Measurements from ENCODE around the gene SGCD.

The SGCD gene

GRCh38 chr5:156401804-156402203, 74.8 kb downstream of the SGCD start:
- DNase-seq (ENCODE audit: low spot score): no peak

- DNase-seq (ENCODE audit: low spot score): no peak
These were observed 75.5 kb downstream of the SGCD start for GRCh38 chr5:156402387-156402921.

DNA sequence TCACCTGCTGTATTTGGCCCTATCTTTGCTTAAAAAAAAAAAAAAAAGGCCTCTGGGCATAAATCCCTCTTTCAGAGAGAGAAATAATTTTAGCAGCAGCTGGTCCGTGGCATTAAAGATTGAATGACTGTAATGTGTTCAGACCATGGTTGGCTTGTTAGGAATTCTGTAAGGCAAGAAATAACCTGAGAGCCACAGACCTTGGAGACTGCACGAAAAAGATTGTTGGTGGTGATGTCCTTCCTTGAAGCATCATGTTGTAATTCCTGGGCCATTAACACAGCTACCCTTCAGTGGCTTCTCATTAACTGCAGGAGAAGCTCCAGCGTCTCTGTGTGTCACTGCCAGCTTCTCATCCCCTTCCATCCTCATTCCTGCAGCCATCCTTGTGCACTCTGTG, 79.0 kb downstream of the SGCD start:
- no peak for DNase-seq (ENCODE audit: low spot score)

DNA sequence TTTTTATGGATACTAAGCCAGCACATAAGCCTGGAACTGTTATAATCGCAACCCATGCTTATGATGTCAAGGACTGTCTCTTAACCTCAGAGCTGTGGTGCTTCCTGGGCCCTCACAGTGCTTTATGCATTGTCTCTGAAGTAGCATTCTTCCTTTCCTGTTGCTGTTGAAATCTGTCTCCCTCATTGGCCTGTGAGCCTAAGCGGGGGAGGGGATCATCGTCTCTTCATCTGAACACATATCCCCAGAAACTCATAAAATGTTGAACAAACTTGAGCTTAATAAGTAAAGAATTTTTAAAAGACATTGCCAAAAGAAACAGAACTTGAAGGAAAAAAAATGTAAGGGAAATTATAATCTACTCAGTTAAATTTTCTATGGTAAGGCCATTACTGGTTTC, 80.3 kb downstream of the SGCD start:
- DNase-seq (ENCODE audit: low spot score): no peak

DNA sequence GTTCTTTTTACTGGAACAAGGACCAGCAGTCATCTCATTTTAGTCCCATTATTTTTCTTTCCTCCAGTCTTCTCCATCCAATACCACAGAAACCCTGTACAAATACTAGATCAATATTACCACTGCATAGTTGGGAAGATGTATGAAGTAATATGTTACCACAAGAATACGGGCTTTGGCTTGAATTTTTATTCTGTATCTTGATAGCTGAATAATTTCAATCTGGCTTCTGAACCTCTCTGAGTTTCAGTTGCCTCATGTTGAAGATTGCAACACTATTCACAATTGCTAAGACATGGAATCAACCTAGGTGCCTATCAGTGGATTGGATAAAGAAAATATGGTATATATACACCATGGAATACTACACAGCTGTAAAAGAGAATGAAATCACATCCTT, 82.9 kb downstream of the SGCD start:
- DNase-seq (ENCODE audit: low spot score): no peak

DNA sequence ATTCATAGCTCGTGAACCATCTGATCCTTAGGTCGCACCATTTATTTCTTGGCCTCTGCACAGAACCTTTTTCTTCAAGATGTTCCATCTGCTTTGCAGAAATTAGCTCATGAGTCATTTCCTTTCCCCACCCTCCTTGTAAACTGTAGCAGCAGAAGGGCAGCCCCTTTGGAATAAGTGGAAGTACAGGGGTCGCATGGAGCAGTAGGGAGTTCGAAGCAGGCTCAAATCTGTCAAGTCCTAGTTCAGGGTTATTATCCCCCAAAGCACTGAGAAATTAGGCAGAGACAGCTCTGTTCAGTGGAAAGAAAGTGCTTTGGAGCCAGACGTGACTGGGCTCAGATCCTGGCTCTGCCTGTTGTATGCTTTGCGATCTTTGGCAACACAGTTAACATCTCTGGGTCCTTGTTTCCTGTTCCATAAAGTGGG, 84.2 kb downstream of the SGCD start:
- peak; percentile 68 for DNase-seq (ENCODE audit: low spot score)

DNA sequence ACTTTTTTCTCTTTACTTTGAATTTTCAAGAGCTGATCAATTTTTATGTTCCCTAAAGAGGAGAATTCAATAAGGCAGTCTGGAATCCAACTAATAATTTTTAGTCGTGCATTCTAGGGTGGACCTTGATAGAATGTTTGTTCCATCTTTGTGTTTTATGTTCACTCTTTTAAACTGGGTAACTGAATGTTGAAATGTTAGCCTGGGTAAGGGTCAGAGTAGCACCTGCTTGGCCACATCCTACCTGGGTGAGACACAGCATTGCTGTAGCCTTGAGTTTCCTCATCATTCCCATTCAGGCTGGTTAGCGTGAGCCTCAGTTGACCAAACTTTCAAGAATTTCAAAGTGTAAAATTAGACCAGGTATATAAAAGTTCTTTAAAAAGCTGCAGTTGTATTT, 85.0 kb downstream of the SGCD start:
- DNase-seq (ENCODE audit: low spot score): no peak

DNA sequence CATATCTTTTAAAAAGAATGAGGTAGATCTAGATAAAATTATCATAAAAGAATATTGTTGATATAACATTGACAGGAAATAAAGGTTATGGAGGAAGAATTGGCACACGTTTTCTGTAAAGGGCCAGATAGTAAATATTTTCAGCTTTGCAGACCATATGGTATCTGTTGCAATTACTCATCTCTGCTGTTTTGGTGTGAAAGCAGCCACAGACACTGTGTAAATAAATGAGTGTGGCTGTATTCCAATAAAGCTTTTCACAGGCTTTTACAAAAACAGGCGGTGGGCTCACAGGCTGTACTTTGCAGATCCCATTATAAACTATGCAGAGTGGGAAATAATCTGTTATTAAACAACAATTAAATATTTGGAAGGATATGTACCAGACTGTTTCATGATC, 87.4 kb downstream of the SGCD start:
- DNase-seq (ENCODE audit: low spot score): no peak

DNA sequence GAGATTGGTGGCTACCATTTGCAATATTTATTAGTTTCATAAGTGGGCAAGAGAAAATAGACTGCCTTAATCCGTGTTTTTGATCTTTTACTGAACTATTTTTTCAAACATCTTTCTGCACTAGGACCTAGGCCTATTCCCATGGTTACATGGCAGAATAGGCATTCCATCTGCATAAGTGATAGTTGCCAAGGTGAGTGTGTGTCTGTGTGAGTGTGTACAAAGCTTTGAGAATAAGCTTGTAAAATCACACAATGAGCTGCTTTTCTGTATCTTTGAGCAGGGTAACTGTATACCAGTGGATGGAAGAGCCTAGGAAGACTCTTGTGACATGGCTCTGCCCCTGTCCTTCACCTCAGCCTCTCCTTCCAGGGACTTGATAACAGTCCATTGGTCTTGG, 92.7 kb downstream of the SGCD start:
- no peak for DNase-seq (ENCODE audit: low spot score)

- DNase-seq (ENCODE audit: low spot score): no peak
These were observed 93.7 kb downstream of the SGCD start for GRCh38 chr5:156420665-156421064.

- no peak for DNase-seq (ENCODE audit: low spot score)
These were observed 94.8 kb downstream of the SGCD start for GRCh38 chr5:156421798-156422197.

- no peak for DNase-seq (ENCODE audit: low spot score)
These were observed 96.6 kb downstream of the SGCD start for GRCh38 chr5:156423597-156423996.

GRCh38 chr5:156427315-156427714, 100.4 kb downstream of the SGCD start:
- DNase-seq (ENCODE audit: low spot score): no peak

DNA sequence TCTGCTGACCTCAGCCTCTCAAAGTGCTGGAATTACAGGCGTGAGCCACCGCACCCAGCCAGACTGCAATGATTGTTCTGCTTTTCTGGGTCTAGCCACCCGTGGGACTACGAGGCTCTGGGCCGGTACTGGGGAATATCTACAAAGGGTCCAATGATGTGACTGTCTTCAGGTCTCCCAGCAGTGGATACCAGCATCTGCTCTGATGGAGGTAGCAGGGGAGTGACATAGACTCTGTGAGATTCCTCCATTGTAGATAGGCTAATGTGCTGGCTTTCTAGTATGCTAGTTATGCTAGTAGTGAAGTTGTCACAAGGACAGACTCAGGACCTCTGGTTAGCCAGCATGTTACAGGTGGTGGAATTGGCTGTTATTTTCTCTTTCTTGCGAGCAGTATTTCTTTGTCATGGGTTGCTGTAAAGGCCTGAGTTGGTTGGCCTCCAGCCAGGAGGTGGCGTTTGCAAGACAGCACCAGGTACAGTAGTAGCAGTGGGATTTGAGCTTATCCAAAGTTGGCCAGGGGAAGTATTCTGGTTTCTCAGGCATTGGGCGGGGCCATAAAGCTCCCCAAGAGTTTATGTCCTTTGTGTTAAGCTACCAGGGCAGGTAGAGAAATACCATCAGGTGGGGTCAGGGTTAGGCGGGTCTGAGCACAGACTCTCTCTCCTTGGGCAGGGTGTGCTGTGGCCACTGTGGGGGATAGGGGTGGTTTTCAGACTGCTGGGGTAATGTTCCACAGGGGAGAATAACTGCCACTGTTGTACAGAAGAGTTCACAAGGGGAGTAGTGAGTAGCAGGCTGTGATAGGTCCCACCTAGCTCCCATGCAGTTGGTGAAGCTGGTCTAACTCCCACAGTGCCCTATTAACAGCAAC, 105.2 kb downstream of the SGCD start:
- DNase-seq (ENCODE audit: low spot score): no peak

GRCh38 chr5:156432830-156433105, 105.8 kb downstream of the SGCD start:
- no peak for DNase-seq (ENCODE audit: low spot score)

GRCh38 chr5:156434471-156434870, 107.5 kb downstream of the SGCD start:
- DNase-seq (ENCODE audit: low spot score): no peak

DNA sequence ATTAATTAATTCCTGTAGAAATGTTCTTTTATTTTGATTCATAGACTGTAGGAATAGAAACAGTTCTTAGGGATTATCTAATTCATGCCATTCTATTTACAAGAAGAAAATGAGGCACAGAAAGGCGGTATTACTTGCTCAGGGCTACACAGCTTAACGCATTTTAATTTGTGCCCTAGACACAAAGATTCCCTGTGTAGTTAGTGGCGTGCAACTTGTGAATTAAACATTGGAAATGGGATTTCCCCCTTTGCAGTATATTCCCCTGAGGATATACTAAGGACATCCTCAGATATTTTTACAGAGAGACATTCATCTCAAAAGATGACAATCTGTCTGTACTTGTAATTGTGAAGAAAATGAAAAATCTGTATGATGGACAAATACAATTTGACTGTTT, 108.1 kb downstream of the SGCD start:
- no peak for DNase-seq (ENCODE audit: low spot score)

GRCh38 chr5:156438076-156438475, 111.1 kb downstream of the SGCD start:
- no peak for DNase-seq (ENCODE audit: low spot score)

GRCh38 chr5:156444753-156445291, 117.9 kb downstream of the SGCD start:
- DNase-seq (ENCODE audit: low spot score): no peak

DNA sequence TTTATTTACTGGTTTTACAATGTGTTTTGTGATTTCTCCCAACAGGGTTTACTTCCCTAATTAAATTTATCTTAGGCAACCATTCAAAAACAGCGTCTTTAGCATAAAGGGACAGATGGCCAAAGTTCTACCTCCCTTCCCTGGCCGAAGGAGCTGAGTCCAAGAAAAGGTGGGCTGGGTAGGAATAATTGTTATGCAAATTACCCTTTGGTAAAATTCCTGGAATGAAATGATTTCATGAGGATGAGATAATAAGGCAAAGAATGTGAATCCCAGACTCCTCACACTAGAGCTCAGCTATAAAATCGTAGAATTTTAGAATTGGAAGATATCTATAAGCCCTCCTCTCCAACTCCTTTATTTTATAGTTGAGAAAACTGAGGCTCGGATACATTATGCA, 119.6 kb downstream of the SGCD start:
- DNase-seq (ENCODE audit: low spot score): peak; percentile 20

- DNase-seq (ENCODE audit: low spot score): no peak
These were observed 123.8 kb downstream of the SGCD start for GRCh38 chr5:156450778-156451177.

DNA sequence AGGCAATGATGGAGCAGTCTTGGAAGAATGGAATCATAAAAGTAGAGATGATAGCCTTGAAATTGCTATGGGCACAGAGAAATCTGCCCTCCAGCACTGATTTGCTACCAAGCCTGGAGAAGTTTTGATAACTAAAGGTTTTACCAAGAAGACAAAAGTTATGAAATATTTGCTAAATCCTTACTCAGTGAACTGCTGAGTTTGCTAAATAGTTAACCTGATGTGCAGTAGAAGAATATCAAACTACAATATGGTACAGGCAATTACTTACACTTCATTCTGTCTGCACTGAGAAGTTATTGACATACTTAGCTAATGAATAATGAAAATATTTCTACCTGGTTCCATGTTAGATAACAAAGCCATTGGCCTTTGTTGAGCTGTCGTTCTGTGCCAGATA, 124.5 kb downstream of the SGCD start:
- no peak for DNase-seq (ENCODE audit: low spot score)

DNA sequence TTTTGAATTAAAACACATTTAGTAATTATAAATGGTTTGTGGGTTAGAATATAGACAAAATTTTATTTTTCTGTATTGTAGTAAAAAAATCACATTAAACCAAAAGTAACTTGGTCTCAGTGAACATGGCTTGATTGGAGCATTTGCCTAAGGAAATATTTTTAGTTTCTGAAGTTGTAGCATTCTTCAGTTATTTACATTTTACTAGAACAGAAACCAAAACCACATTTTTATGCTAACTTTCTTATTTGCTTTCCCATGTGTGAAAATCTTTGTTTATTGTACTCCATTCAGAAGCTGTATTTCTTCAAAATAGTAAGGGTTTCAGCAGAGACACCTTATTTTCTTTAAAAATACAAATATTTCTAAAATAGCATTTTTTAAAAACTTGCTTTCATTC, 129.9 kb downstream of the SGCD start:
- no peak for DNase-seq (ENCODE audit: low spot score)

- DNase-seq (ENCODE audit: low spot score): no peak
These were observed 132.9 kb downstream of the SGCD start for GRCh38 chr5:156459812-156460385.

Measured in AG20443 (cell line).